K562 (cell line): ENCODE data around the gene XRRA1. TPM values are rescaled to one million over a fixed set of nuclear protein-coding genes. Genes with fewer than 3 reads are reported as not detected.

Experiments
- BCLAF1 ChIP-seq, 2 experiments: fragments of 450-650 bp in 1 of 2; IDR thresholded peaks; 2 replicates each; pipeline ENCODE4 v1.6.1; 2011 to 2017; ENCODE audit warnings: low read depth in 2 of 2, antibody characterized with exemption in 1 of 2, borderline replicate concordance in 1 of 2, low read length in 1 of 2, mild to moderate bottlenecking in 1 of 2, mixed read lengths in 1 of 2; ENCODE audit not compliant: control insufficient read depth in 1 of 2
- BCOR ChIP-seq: fragments of 450-650 bp; IDR thresholded peaks from 2 replicates; pipeline ENCODE4 v1.6.1; 2016
- CBX1 ChIP-seq: sonication (generic); IDR thresholded peaks from 2 replicates; pipeline ENCODE4 v1.6.1; 2016; ENCODE audit warnings: antibody characterized with exemption, low read depth, mild to moderate bottlenecking
- CEBPG ChIP-seq, 3 experiments: fragments of 200-800 bp in 1 of 3; sonication (Bioruptor generic) in 1 of 3; sonication (generic) in 1 of 3; formaldehyde crosslinking in 1 of 3; IDR thresholded peaks in 2 of 3; conservative IDR thresholded peaks in 1 of 3; 2 replicates each; pipeline versions ENCODE4 v1.6.1 to v1.8.0; 2016 to 2022; ENCODE audit warnings: missing compliant biosample characterization in 2 of 3, missing genetic modification characterization in 2 of 3, mild to moderate bottlenecking in 1 of 3, missing genetic modification reagents in 1 of 3
- EWSR1 ChIP-seq: fragments of 450-650 bp; IDR thresholded peaks from 2 replicates; pipeline ENCODE4 v1.6.1; 2018; ENCODE audit warnings: borderline replicate concordance, mild to moderate bottlenecking, low read depth, moderate library complexity; ENCODE audit not compliant: partially characterized antibody
- GABPA ChIP-seq: fragments of 200-800 bp; sonication (Bioruptor generic); conservative IDR thresholded peaks from 2 replicates; pipeline ENCODE4 v1.6.1; 2016; ENCODE audit warnings: low read depth, missing genetic modification characterization, missing compliant biosample characterization
- GATAD2A ChIP-seq: fragments of 450-650 bp; IDR thresholded peaks from 2 replicates; pipeline ENCODE4 v1.6.1; 2017
- HES1 ChIP-seq: fragments of 450-650 bp; IDR thresholded peaks from 2 replicates; pipeline ENCODE4 v1.6.1; 2016; ENCODE audit warnings: low read depth, mild to moderate bottlenecking, moderate library complexity
- HMGN3 ChIP-seq: IDR thresholded peaks from 2 replicates; pipeline ENCODE4 v1.6.1; 2011; ENCODE audit warnings: borderline replicate concordance, low read depth, mild to moderate bottlenecking, mixed read lengths, low read length; ENCODE audit not compliant: insufficient read length; ENCODE audit errors: extremely low read depth
- RCOR1 ChIP-seq, 2 experiments: IDR thresholded peaks; 2 replicates each; pipeline ENCODE4 v1.6.1; 2012; ENCODE audit warnings: low read depth in 2 of 2, low read length in 2 of 2, borderline replicate concordance in 1 of 2, improper control_type of control experiment in 1 of 2
- ZNF121 ChIP-seq: sonication (generic); formaldehyde crosslinking; conservative IDR thresholded peaks from 2 replicates; pipeline ENCODE4 v1.8.0; 2022; ENCODE audit warnings: missing genetic modification reagents
- ZNF3 ChIP-seq: fragments of 250-450 bp; sonication (Bioruptor Pico); IDR thresholded peaks from 2 replicates; pipeline ENCODE4 v1.5.0; 2021; ENCODE audit warnings: mild to moderate bottlenecking, moderate library complexity
- ZNF407 ChIP-seq: fragments of 450-650 bp; IDR thresholded peaks from 2 replicates; pipeline ENCODE4 v1.6.1; 2016; ENCODE audit warnings: low read depth
- ZNF589 ChIP-seq: fragments of 200-800 bp; sonication (Bioruptor generic); IDR thresholded peaks from 2 replicates; pipeline ENCODE4 v1.6.1; 2016; ENCODE audit warnings: low read depth, missing genetic modification characterization, missing compliant biosample characterization
- polyA plus RNA-seq, 8 experiments: library from polyadenylated mRNA; depleted of rRNA in 4 of 8; stranded (reverse) in 5 of 8; unstranded in 3 of 8; fragments of >200 nt; fragmentation: Nextera tagmentation in 2 of 8; fragmentation: Illumina TruSeq in 1 of 8; extraction: Ambion mirVana in 2 of 8; extraction: Trizol in 1 of 8; gene quantifications; 2 replicates each; pipeline versions ENCODE4 v1.2.1 to v1.2.3, GENCODE V29; 2011 to 2014; ENCODE audit warnings: inconsistent platforms in 1 of 8, missing spikeins in 1 of 8
- total RNA-seq, 7 experiments: library from RNA; depleted of rRNA in 6 of 7; stranded (reverse); fragments of >200 nt in 6 of 7; fragmentation: Illumina TruSeq in 2 of 7; extraction: Trizol in 2 of 7; gene quantifications; 2 replicates each; pipeline versions ENCODE4 v1.2.1 to v1.2.3, GENCODE V29; 2011 to 2021; ENCODE audit warnings: low replicate concordance in 1 of 7

The XRRA1 gene
- total and polyA plus RNA-seq, 9 of the 15 experiments (the other 6 are each of a cell fraction or from before 2014, with no cell fraction given) = 5.0 to 22.5 (median 16.0) TPM

- TF ChIP-seq BCLAF1 (IDR thresholded peaks at IDR 0.05; ENCODE audit: borderline replicate concordance in 1 of 2, control insufficient read depth in 1 of 2, low read depth in 2 of 2, low read length in 1 of 2) (0 out of 4 replicates have a peak, but pooled peaks of 1 of the 2 experiments have one; percentile 65), RCOR1 (IDR thresholded peaks at IDR 0.05; ENCODE audit: borderline replicate concordance in 1 of 2, low read depth in 2 of 2, low read length in 2 of 2) (no peak), ZNF3 (CRISPR knock-in tag) (no peak), CEBPG (CRISPR knock-in tag; IDR thresholded peaks at IDR 0.05) (0 out of 2 replicates have a peak, but pooled peaks have one; percentile 18), CEBPG (tag; conservative IDR thresholded peaks at IDR 0.05 in 1 of 2, IDR thresholded peaks at IDR 0.05 in 1 of 2) (peak in 1 of 2 experiments; percentile 65; a peak in 2 of 4 replicates), GABPA (tag) (peak; percentile 84), ZNF407 (no peak), EWSR1 (no peak), GATAD2A (no peak), ZNF121 (CRISPR knock-in tag) (no peak), BCOR (no peak), HES1 (no peak), ZNF589 (CRISPR knock-in tag) (no peak), CBX1 (no peak), HMGN3 (peak; percentile 76)
Observed at GRCh38 chr11:74988541-74989259, 39.8 kb upstream of the XRRA1 start, which contains the start of gene NEU3 (continued).
